Subcutaneous abdominal adipose tissue (tissue), 5 donors: ENCODE measurements around the gene CTNNBL1.

ENCODE experiments used
- H3K27ac ChIP-seq: one replicate; pipeline ENCODE4 v1.7.0; 2013; ENCODE audit warnings: low read depth, mild to moderate bottlenecking, inconsistent platforms, low read length, moderate library complexity
- H3K27me3 ChIP-seq, 5 donors: one replicate each; pipeline ENCODE4 v1.7.0; 2013; ENCODE audit warnings: low read length in 5 of 5, inconsistent platforms in 1 of 5; ENCODE audit not compliant: control insufficient read depth in 5 of 5, insufficient read depth in 4 of 5
- H3K36me3 ChIP-seq, 5 donors: one replicate each; pipeline ENCODE4 v1.7.0; 2013; ENCODE audit warnings: low read length in 5 of 5; ENCODE audit not compliant: control insufficient read depth in 5 of 5, insufficient read depth in 5 of 5
- H3K4me1 ChIP-seq, 5 donors: one replicate each; pipeline ENCODE4 v1.7.0; 2013; ENCODE audit warnings: low read length in 5 of 5, mild to moderate bottlenecking in 3 of 5, moderate library complexity in 1 of 5; ENCODE audit not compliant: control insufficient read depth in 5 of 5, insufficient read depth in 5 of 5
- H3K4me3 ChIP-seq, 5 donors: one replicate each; pipeline ENCODE4 v1.7.0; 2013; ENCODE audit warnings: low read length in 5 of 5, low read depth in 1 of 5
- H3K9ac ChIP-seq, 5 donors: one replicate each; pipeline ENCODE4 v1.7.0; 2013; ENCODE audit warnings: low read length in 5 of 5, mild to moderate bottlenecking in 4 of 5, moderate library complexity in 3 of 5
- H3K9me3 ChIP-seq, 5 donors: one replicate each; pipeline ENCODE4 v1.7.0; 2013; ENCODE audit warnings: low read length in 5 of 5; ENCODE audit not compliant: control insufficient read depth in 5 of 5
- donor health status: healthy.
- donor health status: healthy.
- donor health status: healthy.
- donor health status: healthy.
- donor health status: healthy.

The CTNNBL1 gene

DNA sequence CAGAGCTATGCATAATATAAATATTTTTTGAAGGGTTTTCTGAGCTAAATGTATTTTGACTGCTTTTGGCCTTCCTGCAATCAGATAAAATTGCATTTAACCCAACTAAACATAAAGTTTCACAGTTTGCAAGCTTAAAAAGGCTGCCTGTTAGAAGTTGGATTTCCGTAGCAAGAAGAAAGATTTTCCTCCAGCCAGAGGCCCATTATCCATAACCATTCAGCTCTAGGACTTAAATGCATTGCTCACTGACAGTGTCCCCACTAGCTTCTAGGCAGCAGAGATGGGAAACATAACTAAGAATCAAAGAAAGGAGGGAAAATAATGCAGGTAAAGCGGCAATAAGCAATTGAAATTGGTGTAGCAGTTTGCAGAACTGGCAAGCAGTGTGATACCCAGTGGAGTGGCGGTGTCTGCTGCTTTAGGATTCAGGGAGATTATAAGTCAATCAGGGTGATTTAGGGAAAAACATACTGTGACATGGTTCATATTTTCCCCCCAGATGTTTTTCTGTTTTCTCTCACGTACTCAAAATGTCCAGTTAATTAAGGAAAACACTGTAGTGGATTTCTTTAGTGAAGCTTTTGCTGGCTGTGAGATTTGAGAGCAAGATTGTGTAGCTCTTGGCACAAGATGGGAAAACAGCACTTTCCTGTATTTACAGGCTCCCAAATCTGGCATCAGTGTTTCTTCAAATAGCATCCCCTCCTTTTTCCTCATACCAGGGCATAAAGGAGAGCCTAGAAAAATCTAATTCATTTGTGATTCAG is 69.1 kb downstream of the CTNNBL1 start:
- Histone ChIP-seq H3K27me3 (no peaks in the 10 kb centered on the region), H3K9ac (no peak overlapping the region), H3K4me3 (no peak overlapping the region), H3K27ac (no peak overlapping the region), H3K9me3 (no peaks in the 10 kb centered on the region), H3K4me1 (peaks cover 0 to 9% (median 0%) of the 10 kb centered on the region in 5 donors), H3K36me3 (peaks cover 8 to 47% (median 21%) of the 10 kb centered on the region in 5 donors)

DNA sequence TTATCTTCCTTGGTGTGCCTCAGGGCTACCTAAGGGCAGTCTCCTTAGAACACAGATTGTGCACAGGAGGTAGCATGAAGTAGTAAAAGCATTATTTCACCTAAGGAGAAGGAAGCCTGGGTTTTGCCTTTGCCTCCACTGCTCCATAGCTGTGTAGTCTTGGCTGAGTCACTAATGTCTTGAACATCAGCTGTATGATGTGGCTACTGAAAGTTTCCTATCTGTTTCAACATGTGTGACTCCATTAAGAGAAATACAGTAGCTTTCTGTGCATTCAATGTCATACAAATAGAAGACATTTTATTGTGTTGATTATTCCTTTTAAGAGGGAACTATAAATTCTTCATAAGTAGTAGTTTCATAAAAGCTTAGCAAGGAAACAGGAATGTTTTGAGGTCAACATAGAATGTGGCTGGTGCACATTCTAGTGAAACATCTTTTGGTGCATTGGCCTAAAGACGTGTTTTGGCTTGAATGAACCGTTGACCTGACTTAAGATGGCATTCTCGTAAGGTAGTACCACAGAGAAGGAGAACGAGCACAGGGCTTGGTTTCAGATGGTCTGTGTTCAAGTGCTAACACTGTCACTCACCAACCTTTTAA is 70.6 kb downstream of the CTNNBL1 start:
- Histone ChIP-seq H3K27me3 (no peaks in the 10 kb centered on the region), H3K9ac (no peak overlapping the region), H3K4me3 (no peak overlapping the region), H3K36me3 (peaks cover 13 to 40% (median 22%) of the 10 kb centered on the region in 5 donors), H3K4me1 (peaks cover 0 to 9% (median 0%) of the 10 kb centered on the region in 5 donors), H3K9me3 (no peaks in the 10 kb centered on the region), H3K27ac (no peak overlapping the region)

DNA sequence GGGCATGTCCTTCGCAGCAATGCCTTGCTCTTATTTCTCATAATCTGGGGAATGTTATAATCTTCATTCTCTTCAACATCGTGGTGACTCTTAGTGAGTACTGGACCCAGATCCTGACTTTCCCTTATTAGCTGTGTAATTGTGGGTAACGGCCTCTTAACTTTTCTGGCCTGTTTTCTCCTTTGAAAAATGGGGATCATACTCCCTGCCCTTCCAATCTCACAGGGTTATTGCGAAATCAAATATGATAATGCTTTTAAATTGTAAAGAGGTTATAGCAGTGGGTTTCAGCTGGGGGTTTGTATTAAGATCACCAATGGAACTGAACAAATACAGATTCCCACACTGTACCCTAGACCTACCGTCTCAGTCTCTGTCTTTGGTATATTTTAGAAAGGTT is 77.1 kb downstream of the CTNNBL1 start:
- no peak overlapping the region for H3K4me3 ChIP-seq
- H3K36me3 ChIP-seq = peaks cover 14 to 43% (median 22%) of the 10 kb centered on the region in 5 donors
- no peaks in the 10 kb centered on the region for H3K9me3 ChIP-seq
- H3K9ac ChIP-seq = no peak overlapping the region
- no peaks in the 10 kb centered on the region for H3K4me1 ChIP-seq
- no peak overlapping the region for H3K27ac ChIP-seq
- H3K27me3 ChIP-seq = no peaks in the 10 kb centered on the region

DNA sequence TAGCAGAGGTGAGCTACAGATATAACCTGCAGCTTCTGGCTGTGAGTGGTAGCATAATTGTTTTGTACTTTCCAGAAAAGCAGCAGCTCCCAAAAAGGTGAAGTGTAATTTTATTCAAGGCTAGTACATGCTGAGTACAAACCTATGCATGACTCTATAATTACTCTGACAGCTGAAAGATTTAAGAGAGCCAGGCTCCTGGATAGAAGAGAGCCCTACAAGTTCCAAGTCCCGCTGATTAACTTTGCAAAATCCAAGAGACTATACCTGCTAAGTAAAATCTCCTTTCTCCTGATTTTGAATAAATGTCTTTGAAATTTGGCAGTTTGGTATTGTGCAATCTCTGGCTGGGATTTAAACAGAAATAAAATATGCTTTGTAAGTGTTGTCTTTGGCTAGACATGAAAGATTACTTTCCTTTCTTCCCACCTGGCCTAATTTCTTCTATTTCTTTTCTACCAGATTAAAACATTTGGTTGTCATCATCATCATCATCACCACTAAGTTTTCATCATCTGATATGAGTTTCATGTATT is 79.5 kb downstream of the CTNNBL1 start:
- no peak overlapping the region for H3K4me3 ChIP-seq
- H3K27ac ChIP-seq = no peak overlapping the region
- no peaks in the 10 kb centered on the region for H3K9me3 ChIP-seq
- H3K27me3 ChIP-seq = no peaks in the 10 kb centered on the region
- no peak overlapping the region for H3K9ac ChIP-seq
- peaks cover 11 to 33% (median 17%) of the 10 kb centered on the region in 5 donors for H3K36me3 ChIP-seq
- no peaks in the 10 kb centered on the region for H3K4me1 ChIP-seq

DNA sequence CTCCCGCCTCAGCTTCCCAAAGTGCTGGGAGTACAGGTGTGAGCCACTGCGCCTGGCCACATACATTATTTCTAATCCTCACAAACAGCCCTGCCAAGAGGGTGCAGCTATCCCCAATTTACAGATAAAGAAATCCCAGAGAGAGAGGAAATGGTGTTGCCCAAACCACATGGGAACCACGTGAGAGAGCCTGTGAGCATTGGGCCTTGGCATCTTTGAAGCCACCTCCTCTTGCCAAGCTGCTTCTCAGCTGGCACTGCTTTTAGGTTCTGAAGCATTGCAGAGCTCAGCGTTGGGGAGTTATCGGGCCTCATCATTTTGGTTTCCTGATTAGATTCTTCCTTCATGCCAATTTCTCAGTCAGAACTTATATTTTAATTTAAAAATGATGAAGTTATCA is 80.3 kb downstream of the CTNNBL1 start:
- Histone ChIP-seq H3K27me3 (no peaks in the 10 kb centered on the region), H3K9ac (no peak overlapping the region), H3K36me3 (peaks cover 14 to 32% (median 20%) of the 10 kb centered on the region in 5 donors), H3K27ac (no peak overlapping the region), H3K9me3 (no peaks in the 10 kb centered on the region), H3K4me1 (no peaks in the 10 kb centered on the region), H3K4me3 (no peak overlapping the region)

DNA sequence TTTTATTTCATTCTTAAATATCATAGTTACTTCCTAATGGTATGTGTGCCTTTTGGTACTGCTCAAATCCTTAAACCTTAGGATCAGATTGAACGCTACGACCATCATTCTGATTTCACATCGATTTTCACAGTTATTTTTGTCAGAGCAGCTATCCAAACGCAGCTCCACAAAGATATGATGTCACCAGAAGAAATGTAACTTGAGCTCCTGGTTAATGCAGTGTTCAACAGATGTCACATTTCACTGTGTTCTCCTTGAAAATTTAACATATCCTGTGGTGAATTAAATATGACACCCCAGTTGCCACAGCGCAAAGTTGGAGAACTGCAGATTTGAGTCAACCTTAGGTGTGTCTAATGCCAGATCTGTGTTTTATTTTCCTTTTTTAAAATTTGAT is 81.4 kb downstream of the CTNNBL1 start:
- peaks cover 9 to 23% (median 17%) of the 10 kb centered on the region in 5 donors for H3K36me3 ChIP-seq

DNA sequence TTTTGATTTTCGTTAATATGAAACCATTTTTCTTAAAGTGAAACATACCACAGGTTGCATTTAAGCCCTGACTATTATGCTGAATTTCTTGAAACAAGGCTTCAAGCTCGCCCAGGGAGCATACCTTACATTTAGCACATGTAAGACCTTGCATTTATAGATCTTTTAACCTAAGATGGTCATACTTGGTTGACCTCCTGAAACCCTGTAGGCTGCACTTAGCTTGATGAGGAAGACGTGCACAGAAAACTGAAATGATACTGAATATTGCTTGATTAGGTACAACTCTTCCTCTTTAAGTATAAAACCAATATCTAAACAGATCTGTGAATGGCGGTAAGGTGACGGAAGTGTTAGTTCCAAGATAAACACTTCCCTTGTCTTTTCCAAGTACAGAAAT is 82.2 kb downstream of the CTNNBL1 start:
- Histone ChIP-seq H3K4me3 (no peak overlapping the region), H3K4me1 (no peaks in the 10 kb centered on the region), H3K27me3 (no peaks in the 10 kb centered on the region), H3K36me3 (peaks cover 9 to 27% (median 17%) of the 10 kb centered on the region in 5 donors), H3K9me3 (no peaks in the 10 kb centered on the region), H3K27ac (no peak overlapping the region), H3K9ac (no peak overlapping the region)

More for the DNA sequence above, 81.4 kb downstream of the CTNNBL1 start:
- Histone ChIP-seq H3K9ac (no peak overlapping the region), H3K27me3 (no peaks in the 10 kb centered on the region), H3K9me3 (no peaks in the 10 kb centered on the region), H3K4me1 (no peaks in the 10 kb centered on the region), H3K4me3 (no peak overlapping the region), H3K27ac (no peak overlapping the region)

DNA sequence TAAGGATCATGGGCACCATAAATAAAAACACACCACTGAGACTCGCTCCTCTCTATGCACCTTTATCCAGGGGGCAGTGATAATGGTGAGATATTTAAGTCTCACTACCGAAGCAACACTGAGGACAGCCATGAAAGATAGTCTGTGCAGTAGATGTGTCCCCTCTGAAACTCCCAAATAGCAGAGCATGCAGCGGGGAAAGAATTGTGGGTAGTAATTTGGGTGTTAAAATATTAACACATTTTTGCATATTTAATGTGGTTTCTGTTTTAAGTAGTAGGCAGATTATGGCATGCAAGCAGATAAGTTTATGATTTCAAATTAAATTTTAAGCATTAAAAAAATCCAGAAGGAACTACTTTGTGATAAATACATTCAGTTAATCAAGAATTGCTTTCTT is 82.7 kb downstream of the CTNNBL1 start:
- no peaks in the 10 kb centered on the region for H3K4me1 ChIP-seq
- H3K36me3 ChIP-seq = peaks cover 9 to 22% (median 17%) of the 10 kb centered on the region in 5 donors
- no peaks in the 10 kb centered on the region for H3K9me3 ChIP-seq
- no peak overlapping the region for H3K4me3 ChIP-seq
- H3K9ac ChIP-seq = no peak overlapping the region
- H3K27ac ChIP-seq = no peak overlapping the region
- no peaks in the 10 kb centered on the region for H3K27me3 ChIP-seq

DNA sequence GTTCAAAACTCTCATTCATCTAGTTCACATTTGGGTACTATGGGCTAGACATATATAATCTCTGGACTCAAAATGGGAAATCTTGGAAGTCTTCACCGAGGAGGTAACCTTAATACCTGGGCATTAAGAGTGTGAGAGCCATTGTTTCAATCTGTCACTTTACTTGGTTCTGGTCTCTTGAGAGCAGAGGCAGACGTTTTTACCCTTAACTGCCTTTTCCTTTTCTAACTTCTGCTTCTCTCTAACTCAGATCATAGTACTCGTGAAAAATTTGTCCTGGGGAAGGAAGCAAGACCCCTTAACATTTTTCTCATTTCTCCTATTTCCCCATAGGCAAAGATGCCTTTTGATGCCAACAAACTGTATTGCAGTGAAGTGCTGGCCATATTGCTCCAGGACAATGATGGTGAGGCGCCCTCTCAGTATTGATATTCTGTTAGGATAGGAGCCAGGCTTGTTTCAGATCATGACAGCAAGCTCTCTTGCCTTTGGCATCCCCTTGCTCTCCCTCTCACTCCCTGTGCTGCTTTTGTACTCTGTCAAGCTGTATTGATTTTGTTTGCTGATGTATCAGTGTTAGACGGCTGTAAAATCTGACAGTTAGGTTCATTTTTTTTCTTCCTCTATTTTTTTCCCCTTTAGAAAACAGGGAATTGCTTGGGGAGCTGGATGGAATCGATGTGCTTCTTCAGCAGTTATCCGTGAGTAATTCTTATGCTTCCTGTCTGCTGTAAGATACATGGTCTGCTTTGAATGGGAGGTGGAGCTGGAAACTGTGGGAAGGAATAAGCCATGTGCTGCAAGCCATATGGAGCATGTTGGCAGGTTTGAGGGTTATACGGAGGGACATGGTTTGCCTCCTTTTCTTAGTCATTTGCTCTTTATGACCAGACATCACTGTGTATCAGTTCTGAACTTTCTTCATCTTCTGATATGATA is 83.5 kb downstream of the CTNNBL1 start:
- Histone ChIP-seq H3K9me3 (no peaks in the 10 kb centered on the region), H3K27ac (no peak overlapping the region), H3K9ac (no peak overlapping the region), H3K36me3 (peaks cover 9 to 24% (median 14%) of the 10 kb centered on the region in 5 donors), H3K4me1 (no peaks in the 10 kb centered on the region), H3K4me3 (no peak overlapping the region), H3K27me3 (no peaks in the 10 kb centered on the region)
